ENCODE data around the gene PRR5L.

PRR5L gene

DNA sequence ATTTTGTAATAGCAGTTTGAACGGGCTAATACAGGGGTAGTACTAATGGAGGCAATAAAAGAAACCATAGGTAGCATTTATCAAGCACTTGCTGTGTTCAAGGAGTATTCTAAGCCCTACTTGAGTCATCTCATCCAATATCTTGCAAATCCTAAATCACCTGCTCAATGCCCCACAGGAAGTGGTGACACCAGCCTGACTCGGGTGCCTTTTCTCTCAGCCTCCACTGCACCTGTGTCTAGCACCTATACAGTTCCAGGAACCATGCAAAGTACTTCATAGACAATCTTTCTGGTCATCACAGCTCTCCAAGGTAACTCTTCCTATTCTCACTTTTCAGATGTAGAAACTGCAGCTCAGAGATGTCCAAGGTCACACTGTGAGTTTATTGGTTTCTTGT lies 98.0 kb downstream of the PRR5L start:
- DNase-seq (ENCODE audit: low read depth in 2 of 2), result no peak
- no peak for TF ChIP-seq CTCF (IDR thresholded peaks at IDR 0.05; ENCODE audit: low read depth, low read length)
- no peak overlapping the region for H3K4me3 ChIP-seq (replicated peaks in 1 of 2; ENCODE audit: low read depth in 2 of 2, low read length in 2 of 2)

GRCh38 chr11:36394926-36395325 lies 98.8 kb downstream of the PRR5L start:
- no peak overlapping the region for H3K4me3 ChIP-seq (replicated peaks in 1 of 2; ENCODE audit: low read depth in 2 of 2, low read length in 2 of 2)
- DNase-seq (ENCODE audit: low read depth in 2 of 2), result no peak
- TF ChIP-seq CTCF (IDR thresholded peaks at IDR 0.05; ENCODE audit: low read depth, low read length), result no peak

DNA sequence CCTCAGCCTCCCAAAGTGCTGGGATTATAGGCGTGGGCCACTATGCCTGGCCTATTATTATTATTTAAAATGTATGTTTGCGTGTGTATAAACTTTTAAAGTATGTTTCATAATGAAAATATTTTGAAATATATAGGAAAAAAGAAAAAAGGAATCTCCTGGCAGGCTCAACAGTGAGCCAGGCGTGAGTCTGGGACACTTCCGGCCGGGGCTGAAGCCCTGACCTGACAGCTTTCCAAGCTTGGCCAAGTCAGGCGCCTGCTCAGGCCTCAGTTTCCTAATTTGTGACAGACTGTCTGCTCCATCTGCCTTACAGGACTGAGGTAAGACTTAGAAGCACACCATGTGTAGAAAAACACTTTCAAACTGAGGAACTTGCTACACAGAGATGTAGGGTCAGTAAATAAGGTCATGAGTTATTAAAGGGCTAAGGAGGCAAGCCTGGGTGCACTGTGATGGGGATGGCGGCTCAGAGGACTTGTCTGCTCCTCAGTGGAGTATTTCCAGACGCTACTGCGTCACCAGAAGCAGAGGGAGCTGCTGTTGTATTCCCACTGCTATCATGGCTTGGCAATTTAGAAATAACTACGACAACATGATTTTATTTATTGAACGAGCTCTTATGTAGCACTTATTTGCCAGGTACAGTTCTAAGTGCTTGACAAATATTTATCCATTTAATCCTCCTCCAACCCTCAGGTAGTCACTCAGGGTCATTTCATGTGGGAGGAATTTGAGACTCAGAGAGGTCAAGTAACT lies 100.1 kb downstream of the PRR5L start:
- TF ChIP-seq CTCF (IDR thresholded peaks at IDR 0.05; ENCODE audit: low read depth, low read length), result no peak
- no peak overlapping the region for H3K4me3 ChIP-seq (replicated peaks in 1 of 2; ENCODE audit: low read depth in 2 of 2, low read length in 2 of 2)
- DNase-seq (ENCODE audit: low read depth in 2 of 2), result no peak

- no peak for DNase-seq (ENCODE audit: low read depth in 2 of 2)
- TF ChIP-seq CTCF (IDR thresholded peaks at IDR 0.05; ENCODE audit: low read depth, low read length), result no peak
- no peak overlapping the region for H3K4me3 ChIP-seq (replicated peaks in 1 of 2; ENCODE audit: low read depth in 2 of 2, low read length in 2 of 2)
These were observed 102.3 kb downstream of the PRR5L start for GRCh38 chr11:36398231-36398953.

DNA sequence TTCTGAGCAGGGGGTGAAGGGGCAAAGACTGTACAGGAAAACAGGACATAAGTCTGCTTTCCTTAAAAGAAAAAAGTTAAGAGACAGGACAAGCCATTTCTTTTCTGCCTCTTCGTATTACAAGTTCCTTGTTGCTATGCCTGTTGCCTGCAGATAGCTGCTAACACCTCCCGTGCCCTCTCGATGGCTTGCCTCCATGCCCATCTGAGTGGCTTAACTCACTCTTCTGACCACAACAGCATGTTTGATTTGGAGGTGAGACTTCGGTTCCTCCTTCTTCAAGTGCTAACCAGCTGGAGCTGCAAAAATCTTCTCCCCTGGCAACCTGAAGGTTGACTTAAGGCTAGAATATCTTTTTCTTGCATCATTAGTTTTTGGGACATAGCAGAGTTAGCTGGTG lies 103.1 kb downstream of the PRR5L start:
- H3K4me3 ChIP-seq (replicated peaks in 1 of 2; ENCODE audit: low read depth in 2 of 2, low read length in 2 of 2), result no peak overlapping the region
- TF ChIP-seq CTCF (IDR thresholded peaks at IDR 0.05; ENCODE audit: low read depth, low read length), result no peak
- no peak for DNase-seq (ENCODE audit: low read depth in 2 of 2)

- H3K4me3 ChIP-seq (replicated peaks in 1 of 2; ENCODE audit: low read depth in 2 of 2, low read length in 2 of 2), result no peak overlapping the region
- TF ChIP-seq CTCF (IDR thresholded peaks at IDR 0.05; ENCODE audit: low read depth, low read length), result no peak
- no peak for DNase-seq (ENCODE audit: low read depth in 2 of 2)
These were observed 103.7 kb downstream of the PRR5L start for GRCh38 chr11:36399745-36400144.

Measured in cardiac fibroblast (primary cell).